ENCODE results near the gene SOAT2. TPM values are rescaled to one million over a fixed set of nuclear protein-coding genes. Genes with fewer than 3 reads are reported as not detected.
A peak's percentile ranks its signal among the peaks of the same experiment; 100 is the strongest.

The SOAT2 gene
- total and polyA plus RNA-seq, 8 donors = 0.09 to 0.54 (median 0.17) TPM; not detected in 4

DNA sequence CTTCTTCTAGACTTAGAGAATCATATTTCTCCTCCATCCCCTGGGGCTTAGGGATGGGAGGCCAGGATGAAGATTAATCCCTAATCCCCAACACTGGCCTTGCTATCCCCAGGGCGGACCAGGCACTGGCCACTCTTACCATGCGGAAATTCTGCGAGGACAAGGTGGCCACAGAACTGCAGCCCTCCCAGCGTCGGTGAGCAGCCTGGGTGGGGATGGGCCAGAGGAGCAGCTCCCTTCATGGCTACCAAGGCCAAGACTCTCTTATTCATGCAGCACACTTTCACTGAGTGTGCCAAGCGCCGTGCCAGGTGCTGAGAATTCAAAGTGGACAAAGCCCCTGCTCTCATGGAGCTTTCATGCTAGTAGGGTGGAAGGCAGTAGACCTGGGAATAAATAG is 46.4 kb upstream of the SOAT2 start:
- DNase-seq = peak in 3 of 6 donors; percentile 22 to 37 (median 31)
- FAIRE-seq = no peak
- Histone ChIP-seq H3K27me3 (no peaks in the 10 kb centered on the region), H3K27ac (no peak overlapping the region), H3K9me3 (no peaks in the 10 kb centered on the region), H3K4me1 (peaks cover 25 to 34% (median 29%) of the 10 kb centered on the region in 3 donors), H3K36me3 (no peaks in the 10 kb centered on the region), H3K4me3 (no peak overlapping the region)
- WGBS, 2 donors = 93 to 95% methylated on average over 7 of the region's 7 CpGs
- intact Hi-C loops (cut with DNase I) = no loop called here
- ATAC-seq = no peak
- no peak for TF ChIP-seq CTCF (IDR thresholded peaks at IDR 0.05)

DNA sequence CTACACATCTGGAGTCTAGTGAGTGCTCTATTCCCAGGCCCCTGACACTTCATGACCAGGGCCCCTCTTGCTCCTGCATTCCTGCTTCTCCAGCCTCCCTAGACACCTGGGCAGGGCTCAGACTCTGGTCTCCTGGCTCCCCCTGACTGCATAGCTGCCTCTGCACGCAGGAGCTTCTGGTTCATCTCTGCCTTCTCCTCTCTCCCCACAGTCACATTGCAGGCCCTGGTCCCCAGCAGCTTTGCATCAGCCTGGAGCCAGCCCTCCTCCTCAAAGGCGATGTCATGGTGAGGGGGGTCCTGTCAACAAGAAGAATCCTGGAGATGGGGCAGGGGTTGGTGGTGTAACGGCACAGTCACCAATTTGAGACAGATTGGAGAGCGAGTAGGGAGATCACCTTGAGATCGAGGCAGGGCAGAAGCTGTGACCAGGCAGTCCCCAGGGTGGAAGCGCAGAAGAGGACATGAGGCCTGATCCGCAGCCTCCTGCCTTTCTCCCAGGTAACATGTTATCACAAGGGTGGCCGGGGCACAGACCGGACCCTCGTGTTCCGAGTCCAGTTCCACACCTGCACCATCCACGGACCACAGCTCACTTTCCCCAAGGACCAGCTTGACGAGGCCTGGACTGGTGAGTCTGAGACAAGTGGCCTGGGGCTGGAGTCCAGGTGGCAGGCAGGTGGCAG is 45.3 kb upstream of the SOAT2 start:
- Histone ChIP-seq H3K27me3 (no peaks in the 10 kb centered on the region), H3K4me3 (no peak overlapping the region), H3K9me3 (no peaks in the 10 kb centered on the region), H3K36me3 (peaks cover 0 to 6% (median 0%) of the 10 kb centered on the region in 3 donors), H3K4me1 (peaks cover 26 to 35% (median 28%) of the 10 kb centered on the region in 3 donors), H3K27ac (no peak overlapping the region)
- no peak for TF ChIP-seq CTCF (IDR thresholded peaks at IDR 0.05)
- whole genome bisulfite sequencing, 2 donors = 86 to 87% methylated on average over 13 of the region's 13 CpGs
- no peak for FAIRE-seq
- DNase-seq = peak in 3 of 6 donors; percentile 26 to 75 (median 34)
- intact Hi-C loops (cut with DNase I) = no loop called here
- ATAC-seq = no peak

GRCh38 chr12:53058674-53059433 is 44.4 kb upstream of the SOAT2 start:
- Histone ChIP-seq H3K27me3 (no peaks in the 10 kb centered on the region), H3K27ac (no peak overlapping the region), H3K4me1 (peaks cover 18 to 26% (median 22%) of the 10 kb centered on the region in 3 donors), H3K9me3 (no peaks in the 10 kb centered on the region), H3K4me3 (no peak overlapping the region), H3K36me3 (peaks cover 0 to 14% (median 4%) of the 10 kb centered on the region in 3 donors)
- intact Hi-C loops (cut with DNase I) = no loop called here
- DNase-seq = peak in 3 of 6 donors; percentile 20 to 83 (median 50)
- TF ChIP-seq CTCF (IDR thresholded peaks at IDR 0.05) = no peak
- no peak for FAIRE-seq
- WGBS, 2 donors = 83 to 87% methylated on average over 33 to 35 of the region's 35 CpGs
- no peak for ATAC-seq

GRCh38 chr12:53059434-53060063 is 43.7 kb upstream of the SOAT2 start:
- Histone ChIP-seq H3K4me3 (no peak overlapping the region), H3K27ac (no peak overlapping the region), H3K4me1 (peaks cover 18 to 26% (median 22%) of the 10 kb centered on the region in 3 donors), H3K9me3 (no peaks in the 10 kb centered on the region), H3K27me3 (no peaks in the 10 kb centered on the region), H3K36me3 (peaks cover 0 to 14% (median 9%) of the 10 kb centered on the region in 3 donors)
- intact Hi-C loops (cut with DNase I) = loop anchor here in 2 of 3 donors (5.0 to 10.0 kb wide), 2 partner anchors 38 to 135 kb away; partner anchors contain the start of gene IGFBP6 (in 1 of the 2)
- DNase-seq = peak in 4 of 6 donors; percentile 24 to 79 (median 52)
- no peak for FAIRE-seq
- TF ChIP-seq CTCF (IDR thresholded peaks at IDR 0.05) = no peak
- no peak for ATAC-seq
- WGBS, 2 donors = 89 to 93% methylated on average over 21 to 24 of the region's 24 CpGs
